Esophagus muscularis mucosa (tissue), 4 donors: ENCODE results near the gene CNTRL. TPM values are rescaled to one million over a fixed set of nuclear protein-coding genes. Genes with fewer than 3 reads are reported as not detected.

Experiments used
- DNase-seq: peaks from one replicate; pipeline ENCODE4 v3.0.0-alpha.2; 2017; ENCODE audit errors: extremely low spot score
- H3K27ac ChIP-seq, 4 donors: fragments of 200-600 bp; sonication (generic); replicated peaks in 1 of 4; 1 replicate in 3 of 4; 2 replicates in 1 of 4; pipeline ENCODE4 v1.5.1; 2016 to 2019; ENCODE audit warnings: mild to moderate bottlenecking in 1 of 4
- H3K27me3 ChIP-seq, 4 donors: fragments of 200-600 bp; sonication (generic); one replicate each; pipeline versions ENCODE4 v1.5.1 to v1.6.0; 2016 to 2019
- H3K36me3 ChIP-seq, 4 donors: fragments of 200-600 bp; sonication (generic); one replicate each; pipeline ENCODE4 v1.5.1; 2016 to 2019
- H3K4me1 ChIP-seq, 4 donors: fragments of 200-600 bp; sonication (generic); one replicate each; pipeline ENCODE4 v1.5.1; 2016 to 2019
- H3K4me3 ChIP-seq, 4 donors: fragments of 200-600 bp; sonication (generic); 1 replicate in 2 of 4; 2 replicates in 2 of 4; pipeline ENCODE4 v1.5.1; 2016 to 2019; ENCODE audit warnings: mild to moderate bottlenecking in 4 of 4, moderate library complexity in 1 of 4
- H3K9me3 ChIP-seq, 4 donors: fragments of 200-600 bp; sonication (generic); 1 replicate in 3 of 4; 2 replicates in 1 of 4; pipeline ENCODE4 v1.5.1; 2016 to 2019
- CTCF ChIP-seq, 3 experiments: fragments of 200-600 bp in 2 of 3; fragments of 450-650 bp in 1 of 3; sonication (generic) in 2 of 3; IDR thresholded peaks; one replicate each; pipeline ENCODE4 v1.5.1; 2017 to 2019; ENCODE audit warnings: antibody characterized with exemption in 3 of 3, mild to moderate bottlenecking in 2 of 3, moderate library complexity in 1 of 3
- EP300 ChIP-seq: sonication (generic); formaldehyde crosslinking; IDR thresholded peaks from one replicate; pipeline ENCODE4 v1.6.1; 2017; ENCODE audit warnings: antibody characterized with exemption
- POLR2A ChIP-seq: fragments of 450-650 bp; IDR thresholded peaks from one replicate; pipeline ENCODE4 v1.6.1; 2017; ENCODE audit warnings: antibody characterized with exemption, moderate library complexity, mild to moderate bottlenecking, low read depth
- POLR2AphosphoS5 ChIP-seq, 2 donors: sonication (generic); formaldehyde crosslinking; IDR thresholded peaks; one replicate each; pipeline ENCODE4 v1.6.1; 2017; ENCODE audit warnings: antibody characterized with exemption in 2 of 2
- WGBS: methylation state at CpG from one replicate; pipeline ENCODE4 v1.1.5; 2018; 5-methylcytosine and 5-hydroxymethylcytosine counted together
- intact Hi-C: fragments of 100-400 bp; cut with DNase I; formaldehyde crosslinking; loops from one replicate; pipeline ENCODE4 v1.15.1; 2023
- total RNA-seq, 4 donors: library from RNA; depleted of rRNA; stranded (reverse); fragments of >200 nt; gene quantifications; one replicate each; pipeline versions ENCODE4 v1.1.0 to v1.2.1, GENCODE V29; 2016

CNTRL gene
- total RNA-seq, 4 donors from 2014 or later, result 7.8 to 14.1 (median 11.2) TPM

DNA sequence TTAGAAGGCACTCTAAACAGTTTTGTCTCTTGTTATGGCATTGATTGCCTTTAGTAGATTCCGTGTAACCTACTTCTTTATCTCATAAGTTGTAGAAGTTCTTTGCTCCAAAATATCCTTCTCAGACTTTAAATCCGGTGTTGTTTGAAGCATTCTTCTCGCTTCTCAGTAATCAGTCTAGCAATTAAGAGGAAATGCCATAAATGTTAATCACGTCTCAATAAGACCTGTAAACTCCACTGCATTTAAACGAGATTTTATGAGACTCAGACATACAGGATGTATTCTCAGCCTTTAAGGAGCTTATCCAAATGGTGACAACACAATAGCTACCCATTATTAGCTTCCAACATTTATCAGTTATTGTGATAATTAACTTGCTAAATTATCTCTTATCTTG lies 16.9 kb upstream of the CNTRL start:
- Histone ChIP-seq H3K4me1 (peaks cover 0 to 7% (median 2%) of the 10 kb centered on the region in 4 donors), H3K27me3 (no peaks in the 10 kb centered on the region), H3K36me3 (peaks cover 0 to 9% (median 0%) of the 10 kb centered on the region in 4 donors), H3K9me3 (peaks cover 0 to 9% (median 0%) of the 10 kb centered on the region in 4 donors), H3K4me3 (no peak overlapping the region), H3K27ac (no peak overlapping the region)
- intact Hi-C loops, result loop anchor here (5.0 kb wide), 1 partner anchor 76 kb away; no protein-coding TSS in a partner anchor
- TF ChIP-seq EP300 (no peak), CTCF (IDR thresholded peaks at IDR 0.05) (no peak), POLR2A (no peak), POLR2AphosphoS5 (IDR thresholded peaks at IDR 0.05) (no peak)
- no peak for DNase-seq
- 95% methylated on average over 5 of the region's 5 CpGs for WGBS

- intact Hi-C loops, result loop anchor here (5.0 kb wide), 1 partner anchor 77 kb away; no protein-coding TSS in a partner anchor
- TF ChIP-seq POLR2AphosphoS5 (IDR thresholded peaks at IDR 0.05), result no peak
- no peak for TF ChIP-seq CTCF (IDR thresholded peaks at IDR 0.05)
- TF ChIP-seq POLR2A, result no peak
- TF ChIP-seq EP300, result no peak
- H3K4me3 ChIP-seq, result no peak overlapping the region
- peaks cover 0 to 7% (median 2%) of the 10 kb centered on the region in 4 donors for H3K4me1 ChIP-seq
- peaks cover 0 to 9% (median 0%) of the 10 kb centered on the region in 4 donors for H3K9me3 ChIP-seq
- peaks cover 0 to 4% (median 0%) of the 10 kb centered on the region in 4 donors for H3K36me3 ChIP-seq
- no peak for DNase-seq
- H3K27me3 ChIP-seq, result no peaks in the 10 kb centered on the region
- no peak overlapping the region for H3K27ac ChIP-seq
- WGBS, result 85% methylated on average over 6 of the region's 6 CpGs
Observed at GRCh38 chr9:121059513-121059912, 15.2 kb upstream of the CNTRL start.

DNA sequence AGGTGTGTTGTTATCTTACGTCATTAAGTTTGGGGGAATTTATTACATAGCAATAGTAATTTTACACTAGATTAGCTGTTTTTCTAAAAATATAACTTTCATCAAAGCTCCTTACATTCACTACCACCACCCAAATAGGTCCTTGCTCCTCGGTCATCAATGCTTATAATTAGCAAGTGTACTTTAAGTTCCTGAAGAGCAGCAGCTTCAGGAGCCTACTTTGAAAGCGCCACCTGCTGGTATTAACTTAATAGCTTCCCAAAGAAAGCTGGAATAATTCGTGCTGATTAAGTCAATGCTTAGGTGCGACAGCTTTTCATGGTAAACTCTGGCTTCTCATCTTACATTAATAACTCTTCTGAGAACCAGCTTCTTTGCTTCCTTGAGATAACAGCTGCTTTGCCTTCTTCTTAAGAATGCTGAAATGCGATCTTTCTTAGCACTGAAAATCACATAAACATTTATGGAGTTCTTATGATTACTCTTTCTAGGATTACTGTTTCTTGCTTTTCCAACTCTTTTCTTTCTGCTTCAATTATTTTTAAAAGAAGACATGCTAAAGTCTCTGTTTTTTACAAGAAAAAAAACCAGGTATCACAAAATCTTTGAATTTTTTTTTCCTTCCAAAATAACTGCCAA lies 14.6 kb upstream of the CNTRL start:
- Histone ChIP-seq H3K9me3 (peaks cover 0 to 9% (median 0%) of the 10 kb centered on the region in 4 donors), H3K27ac (no peak overlapping the region), H3K4me3 (no peak overlapping the region), H3K27me3 (no peaks in the 10 kb centered on the region), H3K36me3 (peaks cover 0 to 9% (median 0%) of the 10 kb centered on the region in 4 donors), H3K4me1 (peaks cover 0 to 7% (median 2%) of the 10 kb centered on the region in 4 donors)
- TF ChIP-seq EP300 (no peak), CTCF (IDR thresholded peaks at IDR 0.05) (peak; percentile 70 to 78 (median 70))
- WGBS, result 21% methylated on average over 6 of the region's 6 CpGs
- DNase-seq, result no peak
- intact Hi-C loops, result loop anchor here (2.0 to 5.0 kb wide), 2 partner anchors 78 to 303 kb away; no protein-coding TSS in a partner anchor

DNA sequence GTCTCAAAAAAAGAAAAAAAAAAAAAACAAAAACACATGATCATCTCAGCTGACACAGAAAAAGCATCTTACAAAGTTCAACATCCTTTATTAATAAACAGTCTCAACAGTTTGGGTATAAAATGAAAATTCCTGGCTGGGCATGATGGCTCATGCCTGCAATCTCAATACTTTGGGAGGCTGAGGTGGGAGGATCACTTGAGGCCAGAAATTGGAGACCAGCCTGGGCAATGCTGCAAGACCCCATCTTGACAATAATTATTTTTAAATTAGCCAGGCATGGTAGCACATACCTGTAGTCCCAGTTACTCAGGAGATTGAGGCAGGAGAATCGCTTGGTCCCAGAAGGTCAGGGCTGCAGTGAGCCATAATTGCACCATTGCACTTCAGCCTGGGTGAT lies 7.9 kb upstream of the CNTRL start:
- intact Hi-C loops, result no loop called here
- DNase-seq, result no peak
- no peak overlapping the region for H3K27ac ChIP-seq
- no peaks in the 10 kb centered on the region for H3K9me3 ChIP-seq
- H3K27me3 ChIP-seq, result no peaks in the 10 kb centered on the region
- H3K4me1 ChIP-seq, result no peaks in the 10 kb centered on the region
- H3K4me3 ChIP-seq, result no peak overlapping the region
- 100% methylated on average over 1 of the region's 1 CpG for WGBS
- peaks cover 0 to 14% (median 0%) of the 10 kb centered on the region in 4 donors for H3K36me3 ChIP-seq
- TF ChIP-seq EP300, result no peak
- no peak for TF ChIP-seq CTCF (IDR thresholded peaks at IDR 0.05)
- TF ChIP-seq POLR2AphosphoS5 (IDR thresholded peaks at IDR 0.05), result no peak
- no peak for TF ChIP-seq POLR2A

- Histone ChIP-seq H3K27ac (no peak overlapping the region), H3K4me1 (peaks cover 3 to 7% (median 5%) of the 10 kb centered on the region in 4 donors), H3K36me3 (peaks cover 0 to 14% (median 0%) of the 10 kb centered on the region in 4 donors), H3K4me3 (no peak overlapping the region), H3K27me3 (no peaks in the 10 kb centered on the region), H3K9me3 (no peaks in the 10 kb centered on the region)
- WGBS, result 90% methylated on average over 2 of the region's 2 CpGs
- TF ChIP-seq POLR2A, result no peak
- TF ChIP-seq CTCF (IDR thresholded peaks at IDR 0.05), result no peak
- TF ChIP-seq POLR2AphosphoS5 (IDR thresholded peaks at IDR 0.05), result no peak
- TF ChIP-seq EP300, result no peak
- DNase-seq, result no peak
- intact Hi-C loops, result no loop called here
Observed at GRCh38 chr9:121067640-121068039, 7.1 kb upstream of the CNTRL start.
